SH-SY5Y (cell line): Measurements from ENCODE around the gene ACSL6.

Experiments
- GATA2 ChIP-seq: IDR thresholded peaks from 2 replicates; pipeline ENCODE4 v1.6.1; 2011; ENCODE audit warnings: mild to moderate bottlenecking, low read depth, low read length
- GATA3 ChIP-seq: IDR thresholded peaks from 2 replicates; pipeline ENCODE4 v1.6.1; 2011; ENCODE audit warnings: low read depth, mild to moderate bottlenecking, low read length, moderate library complexity

DNA sequence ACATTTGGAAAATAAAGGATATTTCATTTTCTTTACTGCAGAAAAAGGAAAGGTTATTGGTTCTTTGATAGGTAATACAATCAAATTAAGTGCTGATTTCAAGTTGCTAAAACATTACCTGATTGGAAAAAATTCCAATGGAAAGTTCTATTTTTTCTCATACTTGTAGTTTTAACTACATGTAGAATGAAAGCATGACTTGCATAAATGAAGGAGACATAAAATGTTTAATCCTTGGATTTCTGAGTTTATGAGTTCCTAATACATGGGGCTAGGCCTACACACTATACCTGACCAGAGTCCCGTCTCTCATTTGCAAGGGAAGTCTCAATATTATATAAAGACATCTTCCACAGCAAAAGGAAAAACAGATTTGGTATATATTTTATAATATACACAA, 60.8 kb downstream of the ACSL6 start:
- TF ChIP-seq GATA3: no peak
- TF ChIP-seq GATA2: no peak
